Measurements from ENCODE around the gene ATF2. TPM values are rescaled to one million over a fixed set of nuclear protein-coding genes. Genes with fewer than 3 reads are reported as not detected.

The ATF2 gene
- total and polyA plus RNA-seq, 2 of the 13 experiments (the other 11 are each of a cell fraction or from before 2014, with no cell fraction given): 91.6 to 95.1 TPM

DNA sequence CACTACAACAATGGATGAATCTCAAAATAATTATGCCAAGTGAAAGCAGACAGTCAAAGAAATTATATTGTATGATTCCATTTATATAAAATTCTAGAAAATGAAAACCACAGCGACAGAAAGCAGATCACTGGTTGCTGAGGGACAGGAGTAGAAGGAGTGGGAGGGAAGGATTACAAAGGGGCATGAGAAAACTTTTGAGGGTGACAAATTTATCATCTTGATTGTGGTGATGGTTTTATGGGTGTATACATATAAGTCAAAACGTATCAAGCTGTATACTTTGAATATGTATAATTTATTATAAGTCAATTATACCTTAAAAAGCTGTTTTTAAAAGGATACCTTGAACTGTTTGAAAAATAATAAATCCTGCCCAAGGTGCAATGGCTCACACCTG lies 27.7 kb downstream of the ATF2 start:
- no peak overlapping the region for H3K9ac ChIP-seq (ENCODE audit: insufficient read depth, low read depth, low read length)
- no peak overlapping the region for H3K27ac ChIP-seq (ENCODE audit: extremely low read length, insufficient read depth, low read length)
- peaks cover 9 to 46% of the 10 kb centered on the region in 2 experiments for H3K36me3 ChIP-seq (replicated peaks in 1 of 2; ENCODE audit: control insufficient read depth in 1 of 2, insufficient read depth in 2 of 2, low read length in 2 of 2)
- no peak for FAIRE-seq
- no peak overlapping the region for H3K4me2 ChIP-seq (ENCODE audit: low read depth, low read length)
- DNase-seq (ENCODE audit: low spot score): no peak
- no peak for ATAC-seq
- H3K79me2 ChIP-seq (ENCODE audit: insufficient read depth, low read length): peaks cover 80% of the 10 kb centered on the region
- in situ Hi-C loops (cut with HindIII; ENCODE audit: extremely low pct_ligation_motif_present, low pct_unique_long_range_greater_than_20kb) (no loop called here), intact Hi-C loops (cut with micrococcal nuclease; ENCODE audit: unreplicated experiment) (no loop called here)
- H3K27me3 ChIP-seq (ENCODE audit: control insufficient read depth in 1 of 2, insufficient read depth in 2 of 2, low read length in 2 of 2): no peaks in the 10 kb centered on the region
- ChIA-PET CTCF (ENCODE audit: low intra/inter-chr PET ratio, low total read pairs) (no interaction called here), POLR2A (no interaction called here)
- 96% methylated on average over 2 of the region's 2 CpGs for WGBS (ENCODE audit: low lambda C conversion rate)
- TF ChIP-seq ARNT2 (CRISPR knock-in tag; IDR thresholded peaks at IDR 0.05; ENCODE audit: low read depth) (no peak), DNMT1 (CRISPR knock-in tag; IDR thresholded peaks at IDR 0.05) (no peak), NFE2L2 (IDR thresholded peaks at IDR 0.05; ENCODE audit: low read length) (no peak)
- H3K4me3 ChIP-seq (replicated peaks in 1 of 3; ENCODE audit: insufficient read depth in 1 of 3, low read depth in 2 of 3, low read length in 3 of 3): no peak overlapping the region
- H2AFZ ChIP-seq (ENCODE audit: low read length): no peak overlapping the region
- H3K4me1 ChIP-seq (ENCODE audit: insufficient read depth, low read length): peaks cover 19% of the 10 kb centered on the region
- H3K9me3 ChIP-seq (ENCODE audit: low read length): no peaks in the 10 kb centered on the region
- no TSS peak for BruUV-seq (replicated peaks)
- H4K20me1 ChIP-seq (ENCODE audit: insufficient read depth, low read length): peaks cover 24% of the 10 kb centered on the region

DNA sequence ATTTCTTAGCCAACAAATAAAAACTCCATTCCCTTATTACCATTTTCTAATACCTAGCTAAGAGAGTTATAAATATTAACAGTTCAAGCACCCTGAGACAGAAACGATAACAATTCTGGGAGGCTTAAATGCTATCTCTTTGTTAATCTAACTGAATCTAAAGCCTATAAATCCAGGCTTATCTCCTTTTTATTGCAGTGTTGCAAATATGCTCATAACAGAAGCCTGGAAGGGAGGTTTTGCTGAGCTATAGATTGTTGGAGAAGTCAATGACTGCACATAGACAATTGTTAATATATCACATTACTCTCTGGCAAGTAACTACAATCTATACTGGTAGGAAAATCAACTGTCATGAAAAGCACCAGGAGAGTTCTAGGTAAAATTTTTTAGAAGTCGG lies 30.2 kb downstream of the ATF2 start:
- H3K36me3 ChIP-seq (replicated peaks in 1 of 2; ENCODE audit: control insufficient read depth in 1 of 2, insufficient read depth in 2 of 2, low read length in 2 of 2): peaks cover 15 to 50% of the 10 kb centered on the region in 2 experiments
- POLR2A ChIA-PET: no interaction called here
- H3K79me2 ChIP-seq (ENCODE audit: insufficient read depth, low read length): peaks cover 59% of the 10 kb centered on the region
- no peak overlapping the region for H2AFZ ChIP-seq (ENCODE audit: low read length)
- H3K27ac ChIP-seq (ENCODE audit: extremely low read length, insufficient read depth, low read length): no peak overlapping the region
- H3K4me1 ChIP-seq (ENCODE audit: insufficient read depth, low read length): no peaks in the 10 kb centered on the region
- DNase-seq (ENCODE audit: low spot score): no peak
- intact Hi-C loops (cut with micrococcal nuclease; ENCODE audit: unreplicated experiment) (no loop called here), in situ Hi-C loops (cut with HindIII; ENCODE audit: extremely low pct_ligation_motif_present, low pct_unique_long_range_greater_than_20kb) (no loop called here)
- ATAC-seq: no peak
- WGBS (ENCODE audit: low lambda C conversion rate): 96% methylated on average over 2 of the region's 2 CpGs
- H3K9ac ChIP-seq (ENCODE audit: insufficient read depth, low read depth, low read length): no peak overlapping the region
- FAIRE-seq: no peak
- CTCF ChIA-PET (ENCODE audit: low intra/inter-chr PET ratio, low total read pairs): no interaction called here
- H4K20me1 ChIP-seq (ENCODE audit: insufficient read depth, low read length): peaks cover 5% of the 10 kb centered on the region; the same call in 1 of the 2 replicates
- H3K9me3 ChIP-seq (ENCODE audit: low read length): no peaks in the 10 kb centered on the region
- H3K4me3 ChIP-seq (replicated peaks in 1 of 3; ENCODE audit: insufficient read depth in 1 of 3, low read depth in 2 of 3, low read length in 3 of 3): no peak overlapping the region
- H3K27me3 ChIP-seq (ENCODE audit: control insufficient read depth in 1 of 2, insufficient read depth in 2 of 2, low read length in 2 of 2): no peaks in the 10 kb centered on the region
- BruUV-seq (replicated peaks): no TSS peak
- H3K4me2 ChIP-seq (ENCODE audit: low read depth, low read length): no peak overlapping the region
- TF ChIP-seq FLYWCH1 (CRISPR knock-in tag; IDR thresholded peaks at IDR 0.05): no peak
- TF ChIP-seq, protein P1, sequence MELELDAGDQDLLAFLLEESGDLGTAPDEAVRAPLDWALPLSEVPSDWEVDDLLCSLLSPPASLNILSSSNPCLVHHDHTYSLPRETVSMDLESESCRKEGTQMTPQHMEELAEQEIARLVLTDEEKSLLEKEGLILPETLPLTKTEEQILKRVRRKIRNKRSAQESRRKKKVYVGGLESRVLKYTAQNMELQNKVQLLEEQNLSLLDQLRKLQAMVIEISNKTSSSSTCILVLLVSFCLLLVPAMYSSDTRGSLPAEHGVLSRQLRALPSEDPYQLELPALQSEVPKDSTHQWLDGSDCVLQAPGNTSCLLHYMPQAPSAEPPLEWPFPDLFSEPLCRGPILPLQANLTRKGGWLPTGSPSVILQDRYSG (CRISPR knock-in tag; IDR thresholded peaks at IDR 0.05): no peak
- TF ChIP-seq MBD4 (IDR thresholded peaks at IDR 0.05; ENCODE audit: borderline replicate concordance, low read length): no peak
- TF ChIP-seq, protein P2, sequence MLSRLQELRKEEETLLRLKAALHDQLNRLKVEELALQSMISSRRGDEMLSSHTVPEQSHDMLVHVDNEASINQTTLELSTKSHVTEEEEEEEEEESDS (CRISPR knock-in tag; IDR thresholded peaks at IDR 0.05; ENCODE audit: borderline replicate concordance): no peak
- TF ChIP-seq SYNCRIP (IDR thresholded peaks at IDR 0.05; ENCODE audit: insufficient read depth, low read depth, low read length): no peak
- no peak for TF ChIP-seq ZNF709 (CRISPR knock-in tag; IDR thresholded peaks at IDR 0.05)
- TF ChIP-seq CC2D1A (CRISPR knock-in tag; IDR thresholded peaks at IDR 0.05): no peak
- TF ChIP-seq ZNF841 (CRISPR knock-in tag; IDR thresholded peaks at IDR 0.05; ENCODE audit: borderline replicate concordance): no peak
- TF ChIP-seq, protein P3, sequence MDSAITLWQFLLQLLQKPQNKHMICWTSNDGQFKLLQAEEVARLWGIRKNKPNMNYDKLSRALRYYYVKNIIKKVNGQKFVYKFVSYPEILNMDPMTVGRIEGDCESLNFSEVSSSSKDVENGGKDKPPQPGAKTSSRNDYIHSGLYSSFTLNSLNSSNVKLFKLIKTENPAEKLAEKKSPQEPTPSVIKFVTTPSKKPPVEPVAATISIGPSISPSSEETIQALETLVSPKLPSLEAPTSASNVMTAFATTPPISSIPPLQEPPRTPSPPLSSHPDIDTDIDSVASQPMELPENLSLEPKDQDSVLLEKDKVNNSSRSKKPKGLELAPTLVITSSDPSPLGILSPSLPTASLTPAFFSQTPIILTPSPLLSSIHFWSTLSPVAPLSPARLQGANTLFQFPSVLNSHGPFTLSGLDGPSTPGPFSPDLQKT (CRISPR knock-in tag; IDR thresholded peaks at IDR 0.05; ENCODE audit: borderline replicate concordance): no peak
- TF ChIP-seq JUN (CRISPR knock-in tag; IDR thresholded peaks at IDR 0.05): no peak
- TF ChIP-seq HNRNPH1 (optimal IDR thresholded peaks at IDR 0.05; ENCODE audit: low read depth, low read length): no peak
- TF ChIP-seq ZMYM4 (CRISPR knock-in tag; IDR thresholded peaks at IDR 0.05): no peak
- TF ChIP-seq ZNF678 (CRISPR knock-in tag; IDR thresholded peaks at IDR 0.05): no peak
- no peak for TF ChIP-seq ZNF432 (CRISPR knock-in tag; IDR thresholded peaks at IDR 0.05; ENCODE audit: borderline replicate concordance)
- TF ChIP-seq DPF2 (CRISPR knock-in tag; IDR thresholded peaks at IDR 0.05; ENCODE audit: borderline replicate concordance, low read depth): no peak

Data from HepG2 (cell line).